Panc1 (cell line): ENCODE results near the gene CCL13.

ENCODE experiments used
- POLR2AphosphoS5 ChIP-seq: IDR thresholded peaks from 2 replicates; pipeline ENCODE4 v1.6.1; 2012; ENCODE audit warnings: mild to moderate bottlenecking, low read depth, low read length, moderate library complexity
- TF ChIP-seq, protein P1 (sequence below): fragments of 450-650 bp; IDR thresholded peaks from 2 replicates; pipeline ENCODE4 v1.5.1; 2017; ENCODE audit warnings: mild to moderate bottlenecking

DNA sequence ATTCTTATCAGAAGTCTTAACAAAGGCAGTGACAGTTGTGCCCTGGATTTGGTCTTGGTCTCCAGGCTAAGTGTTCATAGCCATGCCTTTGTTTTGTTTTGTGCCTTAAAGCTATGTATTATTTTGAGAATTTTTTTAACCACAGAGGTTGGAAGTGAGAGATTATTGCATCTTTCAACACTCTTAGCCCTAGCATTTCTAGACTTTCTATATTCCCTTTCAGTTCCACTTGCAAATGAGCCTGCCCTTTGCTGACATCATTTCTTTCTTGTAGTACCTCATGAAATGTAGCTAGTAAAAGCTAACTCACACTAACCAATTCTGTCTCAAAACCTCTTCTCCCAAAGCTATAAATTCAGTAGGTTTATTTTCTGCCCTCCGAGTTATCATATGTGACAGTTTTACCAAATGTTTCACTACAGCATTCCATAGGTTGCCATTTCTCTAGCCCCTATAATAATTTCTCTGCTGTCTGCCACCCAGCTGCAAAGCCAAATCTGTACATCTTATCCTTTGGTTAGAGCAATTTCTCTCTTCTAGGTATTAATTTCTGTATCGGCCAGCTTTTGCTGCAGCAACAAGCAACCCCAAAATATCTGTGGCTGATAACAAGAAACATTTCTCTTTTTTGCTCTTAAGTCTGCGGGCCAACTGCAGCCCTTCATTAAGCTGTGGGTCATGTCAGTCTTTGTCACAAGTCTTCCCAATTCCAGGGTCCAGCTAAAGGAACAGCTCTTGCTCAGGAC is 21.0 kb downstream of the CCL13 start:
- TF ChIP-seq, protein P1, sequence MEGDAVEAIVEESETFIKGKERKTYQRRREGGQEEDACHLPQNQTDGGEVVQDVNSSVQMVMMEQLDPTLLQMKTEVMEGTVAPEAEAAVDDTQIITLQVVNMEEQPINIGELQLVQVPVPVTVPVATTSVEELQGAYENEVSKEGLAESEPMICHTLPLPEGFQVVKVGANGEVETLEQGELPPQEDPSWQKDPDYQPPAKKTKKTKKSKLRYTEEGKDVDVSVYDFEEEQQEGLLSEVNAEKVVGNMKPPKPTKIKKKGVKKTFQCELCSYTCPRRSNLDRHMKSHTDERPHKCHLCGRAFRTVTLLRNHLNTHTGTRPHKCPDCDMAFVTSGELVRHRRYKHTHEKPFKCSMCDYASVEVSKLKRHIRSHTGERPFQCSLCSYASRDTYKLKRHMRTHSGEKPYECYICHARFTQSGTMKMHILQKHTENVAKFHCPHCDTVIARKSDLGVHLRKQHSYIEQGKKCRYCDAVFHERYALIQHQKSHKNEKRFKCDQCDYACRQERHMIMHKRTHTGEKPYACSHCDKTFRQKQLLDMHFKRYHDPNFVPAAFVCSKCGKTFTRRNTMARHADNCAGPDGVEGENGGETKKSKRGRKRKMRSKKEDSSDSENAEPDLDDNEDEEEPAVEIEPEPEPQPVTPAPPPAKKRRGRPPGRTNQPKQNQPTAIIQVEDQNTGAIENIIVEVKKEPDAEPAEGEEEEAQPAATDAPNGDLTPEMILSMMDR: no peak
- no peak for TF ChIP-seq POLR2AphosphoS5
